HEK293T (cell line): ENCODE measurements around the gene SEMA3A.

ENCODE experiments used
- ARNT ChIP-seq: fragments of 450-650 bp; IDR thresholded peaks from 2 replicates; pipeline ENCODE4 v1.6.1; 2017; ENCODE audit warnings: mild to moderate bottlenecking
- BHLHE40 ChIP-seq: fragments of 450-650 bp; IDR thresholded peaks from 2 replicates; pipeline ENCODE4 v1.6.1; 2016; ENCODE audit warnings: mild to moderate bottlenecking, moderate library complexity, borderline replicate concordance
- ELF4 ChIP-seq: fragments of 450-650 bp; IDR thresholded peaks from 2 replicates; pipeline ENCODE4 v1.6.1; 2017; ENCODE audit warnings: antibody characterized with exemption
- FOXA1 ChIP-seq: fragments of 450-650 bp; IDR thresholded peaks from 2 replicates; pipeline ENCODE4 v1.6.1; 2016; ENCODE audit warnings: mild to moderate bottlenecking
- FOXK2 ChIP-seq: fragments of 450-650 bp; IDR thresholded peaks from 2 replicates; pipeline ENCODE4 v1.6.1; 2016; ENCODE audit warnings: mild to moderate bottlenecking
- FOXM1 ChIP-seq: fragments of 450-650 bp; IDR thresholded peaks from 2 replicates; pipeline ENCODE4 v1.6.1; 2017; ENCODE audit warnings: mild to moderate bottlenecking, borderline replicate concordance
- L3MBTL2 ChIP-seq: fragments of 450-650 bp; conservative IDR thresholded peaks from 2 replicates; pipeline ENCODE4 v1.6.1; 2016; ENCODE audit warnings: mild to moderate bottlenecking
- SP1 ChIP-seq: fragments of 450-650 bp; IDR thresholded peaks from 2 replicates; pipeline ENCODE4 v1.6.1; 2017
- SUZ12 ChIP-seq: fragments of 450-650 bp; IDR thresholded peaks from 2 replicates; pipeline ENCODE4 v1.6.1; 2016; ENCODE audit warnings: mild to moderate bottlenecking
- TARDBP ChIP-seq: fragments of 450-650 bp; IDR thresholded peaks from 2 replicates; pipeline ENCODE4 v1.6.1; 2016
- ZNF384 ChIP-seq: fragments of 450-650 bp; IDR thresholded peaks from 2 replicates; pipeline ENCODE4 v1.6.1; 2016

DNA sequence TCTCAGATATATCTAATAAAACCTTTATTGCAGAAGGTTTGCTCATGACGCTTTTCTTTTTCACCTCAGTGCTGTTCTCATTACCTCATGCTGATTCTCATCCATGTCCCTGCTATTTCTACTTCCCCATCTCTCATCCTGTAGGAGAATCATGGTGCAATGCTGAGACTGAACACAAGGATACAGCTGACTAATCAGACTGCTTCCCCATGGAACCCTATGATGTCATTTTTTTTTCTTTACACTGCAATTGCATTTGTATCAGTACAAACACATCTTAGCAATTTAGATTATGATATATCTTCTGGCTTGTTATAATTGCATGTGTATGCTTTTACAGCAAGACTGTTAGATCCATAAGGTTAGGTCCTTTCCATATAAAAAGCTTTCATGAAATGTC, 93.7 kb downstream of the SEMA3A start:
- TF ChIP-seq L3MBTL2 (no peak), FOXK2 (no peak), BHLHE40 (no peak), SP1 (no peak), ELF4 (no peak), FOXM1 (no peak), FOXA1 (no peak), SUZ12 (no peak), TARDBP (no peak), ARNT (no peak), ZNF384 (no peak)
